HepG2 (cell line): Measurements from ENCODE around the gene LZTS2. TPM values are rescaled to one million over a fixed set of nuclear protein-coding genes. Genes with fewer than 3 reads are reported as not detected.

Experiments
- CEBPG ChIP-seq: IDR thresholded peaks from 2 replicates; pipeline ENCODE4 v1.6.1; 2016
- DMAP1 ChIP-seq: IDR thresholded peaks from 2 replicates; pipeline ENCODE4 v1.6.1; 2016
- EP300 ChIP-seq, 3 experiments: sonication (generic) in 1 of 3; formaldehyde crosslinking in 1 of 3; IDR thresholded peaks; 2 replicates each; pipeline versions ENCODE4 v1.5.1 to v1.6.1; 2011 to 2020; ENCODE audit warnings: low read depth in 2 of 3, low read length in 2 of 3, borderline replicate concordance in 1 of 3, improper control_type of control experiment in 1 of 3, mild to moderate bottlenecking in 1 of 3, missing genetic modification reagents in 1 of 3, moderate library complexity in 1 of 3
- GATAD2A ChIP-seq: IDR thresholded peaks from 2 replicates; pipeline ENCODE4 v1.6.1; 2016
- KMT2A ChIP-seq: sonication (generic); formaldehyde crosslinking; IDR thresholded peaks from 2 replicates; pipeline ENCODE4 v1.4.0; 2020; ENCODE audit warnings: missing genetic modification reagents
- MYC ChIP-seq: sonication (generic); formaldehyde crosslinking; IDR thresholded peaks from 2 replicates; pipeline ENCODE4 v1.9.0; 2021; ENCODE audit warnings: missing genetic modification reagents, borderline replicate concordance
- PHF20 ChIP-seq: sonication (generic); formaldehyde crosslinking; IDR thresholded peaks from 2 replicates; pipeline ENCODE4 v1.5.0; 2020; ENCODE audit warnings: mild to moderate bottlenecking, missing genetic modification reagents
- RFXAP ChIP-seq: sonication (generic); formaldehyde crosslinking; IDR thresholded peaks from 2 replicates; pipeline ENCODE4 v1.4.0; 2020; ENCODE audit warnings: missing genetic modification reagents, borderline replicate concordance
- ZFX ChIP-seq: sonication (generic); formaldehyde crosslinking; IDR thresholded peaks from 2 replicates; pipeline ENCODE4 v1.4.0; 2020; ENCODE audit warnings: mild to moderate bottlenecking, low read depth, missing genetic modification reagents, moderate library complexity
- ZKSCAN5 ChIP-seq: sonication (generic); formaldehyde crosslinking; IDR thresholded peaks from 2 replicates; pipeline ENCODE4 v1.5.1; 2020; ENCODE audit warnings: mild to moderate bottlenecking, missing genetic modification reagents
- ZNF451 ChIP-seq: sonication (generic); formaldehyde crosslinking; IDR thresholded peaks from 2 replicates; pipeline ENCODE4 v1.5.0; 2020; ENCODE audit warnings: mild to moderate bottlenecking, missing genetic modification reagents
- ZNF746 ChIP-seq: sonication (generic); formaldehyde crosslinking; IDR thresholded peaks from 2 replicates; pipeline ENCODE4 v1.8.0; 2022; ENCODE audit warnings: mild to moderate bottlenecking, missing genetic modification reagents
- polyA plus RNA-seq, 8 experiments: library from polyadenylated mRNA; depleted of rRNA in 3 of 8; stranded (reverse) in 7 of 8; unstranded in 1 of 8; fragments of >200 nt; fragmentation: Illumina TruSeq in 4 of 8; extraction: Trizol in 4 of 8; gene quantifications; 2 replicates each; pipeline versions ENCODE4 v1.2.1 to v1.2.3, GENCODE V29; 2011 to 2016; ENCODE audit warnings: low read depth in 4 of 8, missing spikeins in 1 of 8, mixed read lengths in 1 of 8; ENCODE audit not compliant: insufficient read depth in 1 of 8
- total RNA-seq, 5 experiments: library from RNA; depleted of rRNA; stranded (reverse); fragments of >200 nt; fragmentation: Illumina TruSeq; extraction: Trizol; gene quantifications; 2 replicates each; pipeline ENCODE4 v1.2.3, GENCODE V29; 2016; ENCODE audit warnings: low read depth in 1 of 5
- TF ChIP-seq, protein P1 (sequence below): sonication (generic); formaldehyde crosslinking; IDR thresholded peaks from 2 replicates; pipeline ENCODE4 v1.5.0; 2020; ENCODE audit warnings: missing genetic modification reagents, mild to moderate bottlenecking, borderline replicate concordance
- TF ChIP-seq, protein P2 (sequence below): sonication (generic); formaldehyde crosslinking; IDR thresholded peaks from 2 replicates; pipeline ENCODE4 v1.4.0; 2020; ENCODE audit warnings: missing genetic modification reagents, borderline replicate concordance
- TF ChIP-seq, protein P3 (sequence below): sonication (generic); formaldehyde crosslinking; IDR thresholded peaks from 2 replicates; pipeline ENCODE4 v1.4.0; 2020; ENCODE audit warnings: low read depth, missing genetic modification reagents
- TF ChIP-seq, protein P4 (sequence below): sonication (generic); formaldehyde crosslinking; IDR thresholded peaks from 2 replicates; pipeline ENCODE4 v1.4.0; 2020; ENCODE audit warnings: missing genetic modification reagents
- TF ChIP-seq, protein P5 (sequence below): sonication (generic); formaldehyde crosslinking; IDR thresholded peaks from 2 replicates; pipeline ENCODE4 v1.4.0; 2020; ENCODE audit warnings: mild to moderate bottlenecking, missing genetic modification reagents
- TF ChIP-seq, protein P6 (sequence below): sonication (generic); formaldehyde crosslinking; IDR thresholded peaks from 2 replicates; pipeline ENCODE4 v1.5.0; 2020; ENCODE audit warnings: mild to moderate bottlenecking, missing genetic modification reagents, borderline replicate concordance

Gene LZTS2
- total and polyA plus RNA-seq, 2 of the 13 experiments (the other 11 are each of a cell fraction or from before 2014, with no cell fraction given), result 43.6 to 65.6 TPM

DNA sequence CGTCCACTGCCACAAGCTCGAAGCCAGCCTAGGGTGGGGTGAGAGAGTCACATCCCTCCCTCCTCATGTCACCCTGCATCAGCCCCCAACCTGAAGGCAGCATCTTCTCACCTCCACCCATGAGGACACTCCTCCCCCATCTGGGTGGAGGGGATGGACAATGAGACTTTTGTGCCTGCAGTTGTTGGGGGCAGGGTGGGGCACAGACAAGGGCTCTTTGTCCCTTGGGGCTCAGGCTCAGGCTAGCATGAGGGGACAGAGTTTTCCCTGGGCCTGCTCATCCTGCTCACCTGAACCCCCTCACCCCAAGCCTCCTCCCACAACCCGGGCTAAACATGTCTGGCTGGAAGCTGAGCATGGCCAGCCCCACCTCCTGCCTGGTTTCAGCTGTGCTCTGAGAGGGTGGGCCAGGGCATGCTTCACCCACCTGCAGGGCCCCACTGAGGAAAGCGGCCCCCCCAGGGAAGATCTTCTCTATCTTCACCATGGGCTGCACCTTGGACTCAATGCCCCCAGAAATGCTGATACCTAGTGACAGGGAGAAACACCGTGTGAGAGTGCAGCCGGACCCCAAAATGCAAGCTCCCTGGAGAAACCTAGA is 9.3 kb downstream of the LZTS2 start (continued):
- TF ChIP-seq, protein P1, sequence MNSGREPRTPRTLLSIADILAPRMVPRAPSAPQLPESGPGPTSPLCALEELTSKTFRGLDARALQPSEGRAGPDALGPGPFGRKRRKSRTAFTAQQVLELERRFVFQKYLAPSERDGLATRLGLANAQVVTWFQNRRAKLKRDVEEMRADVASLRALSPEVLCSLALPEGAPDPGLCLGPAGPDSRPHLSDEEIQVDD, result no peak
- TF ChIP-seq, protein P2, sequence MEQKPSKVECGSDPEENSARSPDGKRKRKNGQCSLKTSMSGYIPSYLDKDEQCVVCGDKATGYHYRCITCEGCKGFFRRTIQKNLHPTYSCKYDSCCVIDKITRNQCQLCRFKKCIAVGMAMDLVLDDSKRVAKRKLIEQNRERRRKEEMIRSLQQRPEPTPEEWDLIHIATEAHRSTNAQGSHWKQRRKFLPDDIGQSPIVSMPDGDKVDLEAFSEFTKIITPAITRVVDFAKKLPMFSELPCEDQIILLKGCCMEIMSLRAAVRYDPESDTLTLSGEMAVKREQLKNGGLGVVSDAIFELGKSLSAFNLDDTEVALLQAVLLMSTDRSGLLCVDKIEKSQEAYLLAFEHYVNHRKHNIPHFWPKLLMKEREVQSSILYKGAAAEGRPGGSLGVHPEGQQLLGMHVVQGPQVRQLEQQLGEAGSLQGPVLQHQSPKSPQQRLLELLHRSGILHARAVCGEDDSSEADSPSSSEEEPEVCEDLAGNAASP (CRISPR knock-in tag), result peak; percentile 83; the same call in 1 of the 2 replicates
- peak; percentile 51 for TF ChIP-seq GATAD2A (CRISPR knock-in tag)
- TF ChIP-seq, protein P3, sequence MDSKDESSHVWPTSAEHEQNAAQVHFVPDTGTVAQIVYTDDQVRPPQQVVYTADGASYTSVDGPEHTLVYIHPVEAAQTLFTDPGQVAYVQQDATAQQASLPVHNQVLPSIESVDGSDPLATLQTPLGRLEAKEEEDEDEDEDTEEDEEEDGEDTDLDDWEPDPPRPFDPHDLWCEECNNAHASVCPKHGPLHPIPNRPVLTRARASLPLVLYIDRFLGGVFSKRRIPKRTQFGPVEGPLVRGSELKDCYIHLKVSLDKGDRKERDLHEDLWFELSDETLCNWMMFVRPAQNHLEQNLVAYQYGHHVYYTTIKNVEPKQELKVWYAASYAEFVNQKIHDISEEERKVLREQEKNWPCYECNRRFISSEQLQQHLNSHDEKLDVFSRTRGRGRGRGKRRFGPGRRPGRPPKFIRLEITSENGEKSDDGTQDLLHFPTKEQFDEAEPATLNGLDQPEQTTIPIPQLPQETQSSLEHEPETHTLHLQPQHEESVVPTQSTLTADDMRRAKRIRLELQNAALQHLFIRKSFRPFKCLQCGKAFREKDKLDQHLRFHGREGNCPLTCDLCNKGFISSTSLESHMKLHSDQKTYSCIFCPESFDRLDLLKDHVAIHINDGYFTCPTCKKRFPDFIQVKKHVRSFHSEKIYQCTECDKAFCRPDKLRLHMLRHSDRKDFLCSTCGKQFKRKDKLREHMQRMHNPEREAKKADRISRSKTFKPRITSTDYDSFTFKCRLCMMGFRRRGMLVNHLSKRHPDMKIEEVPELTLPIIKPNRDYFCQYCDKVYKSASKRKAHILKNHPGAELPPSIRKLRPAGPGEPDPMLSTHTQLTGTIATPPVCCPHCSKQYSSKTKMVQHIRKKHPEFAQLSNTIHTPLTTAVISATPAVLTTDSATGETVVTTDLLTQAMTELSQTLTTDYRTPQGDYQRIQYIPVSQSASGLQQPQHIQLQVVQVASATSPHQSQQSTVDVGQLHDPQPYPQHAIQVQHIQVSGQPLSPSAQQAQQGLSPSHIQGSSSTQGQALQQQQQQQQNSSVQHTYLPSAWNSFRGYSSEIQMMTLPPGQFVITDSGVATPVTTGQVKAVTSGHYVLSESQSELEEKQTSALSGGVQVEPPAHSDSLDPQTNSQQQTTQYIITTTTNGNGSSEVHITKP (CRISPR knock-in tag), result no peak
- TF ChIP-seq KMT2A (CRISPR knock-in tag), result no peak
- TF ChIP-seq, protein P4, sequence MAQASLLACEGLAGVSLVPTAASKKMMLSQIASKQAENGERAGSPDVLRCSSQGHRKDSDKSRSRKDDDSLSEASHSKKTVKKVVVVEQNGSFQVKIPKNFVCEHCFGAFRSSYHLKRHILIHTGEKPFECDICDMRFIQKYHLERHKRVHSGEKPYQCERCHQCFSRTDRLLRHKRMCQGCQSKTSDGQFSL, result peak; percentile 40; the same call in 1 of the 2 replicates
- TF ChIP-seq MYC (CRISPR knock-in tag), result peak; percentile 64
- 0 out of 2 replicates have a peak, but pooled peaks have one; percentile 48 for TF ChIP-seq ZNF746 (CRISPR knock-in tag)
- peak; percentile 36; the same call in 1 of the 2 replicates for TF ChIP-seq ZFX (CRISPR knock-in tag)
- TF ChIP-seq ZKSCAN5 (CRISPR knock-in tag), result peak; percentile 81; the same call in 1 of the 2 replicates
- TF ChIP-seq, protein P5, sequence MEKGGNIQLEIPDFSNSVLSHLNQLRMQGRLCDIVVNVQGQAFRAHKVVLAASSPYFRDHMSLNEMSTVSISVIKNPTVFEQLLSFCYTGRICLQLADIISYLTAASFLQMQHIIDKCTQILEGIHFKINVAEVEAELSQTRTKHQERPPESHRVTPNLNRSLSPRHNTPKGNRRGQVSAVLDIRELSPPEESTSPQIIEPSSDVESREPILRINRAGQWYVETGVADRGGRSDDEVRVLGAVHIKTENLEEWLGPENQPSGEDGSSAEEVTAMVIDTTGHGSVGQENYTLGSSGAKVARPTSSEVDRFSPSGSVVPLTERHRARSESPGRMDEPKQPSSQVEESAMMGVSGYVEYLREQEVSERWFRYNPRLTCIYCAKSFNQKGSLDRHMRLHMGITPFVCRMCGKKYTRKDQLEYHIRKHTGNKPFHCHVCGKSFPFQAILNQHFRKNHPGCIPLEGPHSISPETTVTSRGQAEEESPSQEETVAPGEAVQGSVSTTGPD (CRISPR knock-in tag), result no peak; the same call in 1 of the 2 replicates
- TF ChIP-seq RFXAP (CRISPR knock-in tag), result peak; percentile 73; the same call in 1 of the 2 replicates
- TF ChIP-seq, protein P6, sequence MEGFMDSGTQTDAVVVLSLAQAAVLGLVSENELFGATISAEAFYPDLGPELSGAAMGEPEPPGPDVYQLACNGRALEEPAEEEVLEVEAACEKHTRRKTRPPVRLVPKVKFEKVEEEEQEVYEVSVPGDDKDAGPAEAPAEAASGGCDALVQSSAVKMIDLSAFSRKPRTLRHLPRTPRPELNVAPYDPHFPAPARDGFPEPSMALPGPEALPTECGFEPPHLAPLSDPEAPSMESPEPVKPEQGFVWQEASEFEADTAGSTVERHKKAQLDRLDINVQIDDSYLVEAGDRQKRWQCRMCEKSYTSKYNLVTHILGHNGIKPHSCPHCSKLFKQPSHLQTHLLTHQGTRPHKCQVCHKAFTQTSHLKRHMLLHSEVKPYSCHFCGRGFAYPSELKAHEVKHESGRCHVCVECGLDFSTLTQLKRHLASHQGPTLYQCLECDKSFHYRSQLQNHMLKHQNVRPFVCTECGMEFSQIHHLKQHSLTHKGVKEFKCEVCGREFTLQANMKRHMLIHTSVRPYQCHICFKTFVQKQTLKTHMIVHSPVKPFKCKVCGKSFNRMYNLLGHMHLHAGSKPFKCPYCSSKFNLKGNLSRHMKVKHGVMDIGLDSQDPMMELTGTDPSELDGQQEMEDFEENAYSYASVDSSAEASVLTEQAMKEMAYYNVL (CRISPR knock-in tag), result peak; percentile 65; the same call in 1 of the 2 replicates
- no peak for TF ChIP-seq ZNF451
- TF ChIP-seq DMAP1 (CRISPR knock-in tag), result 0 out of 2 replicates have a peak, but pooled peaks have one; percentile 22
- TF ChIP-seq EP300 (IDR thresholded peaks at IDR 0.05; ENCODE audit: low read depth in 2 of 2, low read length in 2 of 2), result peak in 1 of 2 experiments; percentile 68; a peak in 1 of 4 replicates
- peak; percentile 81 for TF ChIP-seq EP300 (CRISPR knock-in tag; IDR thresholded peaks at IDR 0.05; ENCODE audit: borderline replicate concordance)
- TF ChIP-seq PHF20 (CRISPR knock-in tag), result no peak
- TF ChIP-seq CEBPG, result 0 out of 2 replicates have a peak, but pooled peaks have one; percentile 16
